GM18907 (cell line): ENCODE data around the gene GPNMB.
"Not testable (repeated sequence)": the region's sequence is repeated elsewhere in the genome, so short reads cannot be mapped to it uniquely, and the experiment has no call there.

Experiments
- ATAC-seq: cut with Tn5 transposase; IDR thresholded peaks from one replicate; pipeline ENCODE4 v1.9.1; 2021; ENCODE audit warnings: mild to moderate bottlenecking, moderate library complexity; ENCODE audit not compliant: unreplicated experiment

GPNMB gene

GRCh38 chr7:23246555-23246954 is at the start of gene GPNMB:
Gene GPNMB, plus strand, starts transcription at chr7:23246775. Its CDS starts 83 bp downstream, at chr7:23246858.
- no peak for ATAC-seq

- not testable (repeated sequence) for ATAC-seq
These were observed 48.8 kb upstream of the GPNMB start for GRCh38 chr7:23197745-23198144.

- no peak for ATAC-seq
These were observed 46.2 kb upstream of the GPNMB start for GRCh38 chr7:23200331-23200730.

- no peak for ATAC-seq
These were observed 42.3 kb upstream of the GPNMB start for GRCh38 chr7:23204241-23204640.

GRCh38 chr7:23205577-23205908 is 41.0 kb upstream of the GPNMB start:
- no peak for ATAC-seq

GRCh38 chr7:23205909-23206767 is 40.4 kb upstream of the GPNMB start:
- ATAC-seq = peak; percentile 77

- ATAC-seq = no peak
These were observed 39.6 kb upstream of the GPNMB start for GRCh38 chr7:23207021-23207420.

GRCh38 chr7:23207884-23208283 is 38.7 kb upstream of the GPNMB start:
- no peak for ATAC-seq

- no peak for ATAC-seq
These were observed 38.3 kb upstream of the GPNMB start for GRCh38 chr7:23208316-23208715.

GRCh38 chr7:23210506-23210905 is 36.1 kb upstream of the GPNMB start:
- no peak for ATAC-seq

GRCh38 chr7:23211589-23211988 is 35.0 kb upstream of the GPNMB start:
- no peak for ATAC-seq

GRCh38 chr7:23212395-23212794 is 34.2 kb upstream of the GPNMB start:
- no peak for ATAC-seq

GRCh38 chr7:23212841-23213240 is 33.7 kb upstream of the GPNMB start:
- ATAC-seq = no peak

GRCh38 chr7:23213755-23214154 is 32.8 kb upstream of the GPNMB start:
- ATAC-seq = no peak

GRCh38 chr7:23214423-23214822 is 32.2 kb upstream of the GPNMB start:
- ATAC-seq = no peak

GRCh38 chr7:23214938-23215337 is 31.6 kb upstream of the GPNMB start:
- no peak for ATAC-seq

- ATAC-seq = no peak
These were observed 30.6 kb upstream of the GPNMB start for GRCh38 chr7:23216021-23216420.

GRCh38 chr7:23218196-23218595 is 28.4 kb upstream of the GPNMB start:
- no peak for ATAC-seq

GRCh38 chr7:23220690-23221305 is 25.8 kb upstream of the GPNMB start:
- no peak for ATAC-seq

GRCh38 chr7:23222439-23223030 is 24.0 kb upstream of the GPNMB start:
- ATAC-seq = no peak

- not testable (repeated sequence) for ATAC-seq
These were observed 22.2 kb upstream of the GPNMB start for GRCh38 chr7:23224364-23224763.

- no peak for ATAC-seq
These were observed 19.6 kb upstream of the GPNMB start for GRCh38 chr7:23226844-23227450.
